Myocyte (in vitro differentiated cells): ENCODE measurements around the gene CAVIN2. TPM values are rescaled to one million over a fixed set of nuclear protein-coding genes. Genes with fewer than 3 reads are reported as not detected.
"Not testable (repeated sequence)": the region's sequence is repeated elsewhere in the genome, so short reads cannot be mapped to it uniquely, and the experiment has no call there.

ENCODE experiments used
- DNase-seq: peaks from one replicate; pipeline ENCODE4 v3.0.0-alpha.2; 2012; ENCODE audit warnings: low read depth
- total RNA-seq: library from RNA; depleted of rRNA; stranded (reverse); fragments of >200 nt; gene quantifications from 2 replicates; pipeline ENCODE4 v1.2.3, GENCODE V29; 2014

CAVIN2 gene
- total RNA-seq, 1 donor from 2014 or later: 57.8 TPM

DNA sequence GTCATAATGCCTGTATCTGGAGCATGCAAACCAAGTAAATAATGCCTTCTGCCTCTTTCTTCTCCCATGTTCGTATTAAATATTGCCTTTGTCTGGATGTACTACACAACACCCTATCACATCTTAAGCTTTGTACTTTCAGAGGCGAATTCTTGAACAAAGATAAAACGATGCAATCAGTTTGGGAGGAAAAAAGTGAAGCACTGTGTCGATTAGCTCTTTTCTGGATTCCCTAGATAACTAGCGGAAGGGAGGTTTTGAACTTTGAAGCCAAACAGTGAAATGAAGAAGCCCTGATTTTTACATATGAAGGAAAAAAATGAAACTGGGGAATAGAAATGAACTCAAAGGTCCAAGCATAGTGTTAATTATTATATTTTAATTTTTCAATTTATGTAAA is 44.7 kb downstream of the CAVIN2 start:
- no peak for DNase-seq

DNA sequence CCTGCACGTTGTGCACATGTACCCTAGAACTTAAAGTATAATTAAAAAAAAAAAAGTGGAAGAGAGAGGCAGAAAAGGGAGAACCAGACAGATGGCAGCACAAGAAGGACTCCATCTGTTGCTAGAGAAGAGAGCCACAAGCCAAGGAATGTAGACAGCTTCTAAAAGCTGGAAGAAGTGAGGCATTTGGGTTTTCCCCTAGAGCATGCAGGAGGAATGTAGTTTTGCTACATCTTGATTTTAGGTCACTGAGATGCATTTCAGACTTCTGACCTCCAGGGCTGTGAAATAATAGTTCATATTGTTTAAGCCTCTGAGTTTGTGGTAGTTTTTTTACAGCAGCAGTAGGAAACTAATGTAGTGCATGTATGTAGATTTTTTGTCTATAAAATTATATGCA is 46.0 kb downstream of the CAVIN2 start:
- no peak for DNase-seq

DNA sequence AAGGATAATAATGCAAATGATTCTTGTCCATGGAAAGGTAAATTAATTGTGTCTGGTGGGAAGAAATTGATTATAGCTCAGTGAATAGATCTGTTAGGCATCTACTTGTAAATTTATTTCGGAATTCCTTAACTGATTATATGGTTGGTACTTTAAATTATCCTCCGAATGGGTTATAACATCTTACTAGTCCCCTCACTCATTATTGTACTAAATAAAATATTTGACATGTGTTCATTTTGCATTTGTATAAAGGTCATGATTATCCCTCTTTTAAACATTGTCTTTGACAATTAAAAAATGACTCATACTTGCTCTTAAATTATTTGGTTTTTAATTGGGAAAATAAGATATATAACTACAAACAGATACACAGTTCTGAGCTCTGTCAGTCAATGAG is 47.4 kb downstream of the CAVIN2 start:
- DNase-seq: no peak

DNA sequence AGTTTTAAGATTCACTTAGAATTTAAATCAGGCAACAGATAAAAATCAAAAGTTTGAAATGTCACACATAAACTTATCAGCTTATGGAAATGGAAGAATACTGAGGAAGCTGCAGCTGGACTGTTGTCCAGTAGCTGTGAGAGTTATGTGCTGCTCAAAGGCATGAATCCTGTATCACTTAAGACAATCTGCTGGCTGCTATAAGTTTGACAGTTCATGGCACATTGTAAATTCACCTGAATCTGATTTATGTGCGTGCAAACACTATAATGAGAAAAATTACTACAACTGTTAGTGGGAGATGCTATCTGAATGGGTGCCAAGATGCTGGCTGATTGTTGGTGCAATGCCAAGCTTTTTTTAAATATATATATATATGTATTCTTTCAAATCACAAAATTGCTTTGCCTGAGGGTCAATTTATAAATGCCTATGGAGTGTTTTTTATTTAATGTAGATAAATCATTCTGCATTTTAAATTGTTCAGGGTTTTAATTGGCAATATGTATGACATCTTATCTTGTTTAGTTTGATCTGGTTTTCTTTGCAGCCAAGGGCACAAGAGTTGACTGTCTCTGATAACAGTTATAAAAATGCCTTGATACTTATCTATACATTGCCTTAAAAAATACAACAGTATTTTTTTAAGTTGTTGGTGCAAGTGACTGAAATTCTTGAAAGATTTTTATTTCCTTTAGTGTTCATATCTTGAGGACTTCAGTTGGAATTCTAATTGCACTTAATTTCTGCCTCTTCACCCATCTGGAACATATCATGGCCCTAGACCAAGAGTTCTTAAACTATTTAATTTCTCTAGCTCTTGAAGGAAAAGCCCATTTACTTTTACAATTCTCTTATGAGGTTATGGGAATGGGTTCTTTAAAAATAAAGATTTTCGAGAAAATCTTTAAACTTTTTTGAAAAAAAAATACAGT is 48.7 kb downstream of the CAVIN2 start:
- DNase-seq: no peak

DNA sequence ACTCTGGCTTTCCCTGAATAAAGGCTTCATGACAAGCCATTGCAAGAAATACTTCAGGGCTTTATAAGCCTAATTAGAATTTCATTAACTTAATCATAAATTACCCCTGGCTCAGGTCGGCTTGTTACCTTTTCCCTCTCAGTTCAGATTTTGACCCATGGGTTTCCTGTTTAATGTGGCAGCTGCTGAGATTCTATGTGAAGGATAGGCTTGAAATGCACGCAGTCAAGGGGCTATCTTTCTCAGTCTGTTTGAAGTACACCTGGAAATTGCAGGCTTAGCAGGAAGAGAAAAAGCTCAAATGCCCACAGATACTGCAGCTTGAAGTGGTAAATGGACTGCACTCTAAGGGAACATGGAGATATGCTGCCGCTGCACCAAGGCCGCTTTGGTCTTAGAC is 49.4 kb downstream of the CAVIN2 start:
- no peak for DNase-seq

DNA sequence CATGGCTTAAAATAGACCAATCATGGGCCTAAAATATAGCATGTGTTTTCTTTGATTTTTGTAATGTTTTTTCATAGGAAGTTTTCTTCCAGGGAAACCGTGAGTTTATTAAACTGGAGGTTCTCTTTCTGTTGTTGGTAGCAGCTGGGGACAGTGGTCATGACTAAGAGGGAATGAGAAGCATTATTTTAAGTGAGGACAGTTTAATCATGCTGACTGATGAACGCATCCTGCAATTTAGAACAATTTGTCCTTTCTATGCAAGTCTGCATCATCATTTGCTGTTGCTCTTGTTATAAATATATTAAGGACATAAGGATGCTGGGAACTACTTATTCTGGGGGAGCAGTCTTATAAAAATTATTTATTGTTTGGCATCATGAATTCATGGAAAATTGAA is 51.2 kb downstream of the CAVIN2 start:
- DNase-seq: no peak

DNA sequence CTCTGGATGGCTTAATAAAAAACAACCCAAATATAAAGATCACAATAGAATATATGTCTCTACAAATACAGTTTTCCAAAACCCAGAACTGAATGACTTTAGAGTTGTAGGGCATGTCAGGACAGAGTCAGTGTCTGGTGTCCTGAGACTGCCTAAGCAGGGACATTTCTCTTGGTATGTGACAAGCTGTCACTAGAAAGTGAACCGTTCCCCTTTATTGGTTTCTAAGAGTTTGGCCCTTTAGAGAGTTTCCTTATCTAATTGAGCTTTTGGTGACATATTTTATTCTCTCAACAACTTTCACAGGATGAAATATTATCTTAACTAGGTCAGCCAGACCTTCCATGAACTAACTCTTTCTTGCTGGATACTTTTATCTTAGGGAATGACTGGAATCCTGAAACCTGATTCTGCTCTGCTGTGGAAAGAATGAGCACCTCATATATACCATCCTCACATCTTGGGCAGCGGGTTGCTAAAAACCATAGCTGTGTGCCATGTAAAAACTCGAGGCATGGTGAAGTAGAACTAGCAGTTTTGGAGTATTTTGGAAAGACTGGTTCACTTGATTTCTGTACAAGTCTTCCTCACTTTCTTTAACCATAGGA is 54.8 kb downstream of the CAVIN2 start:
- no peak for DNase-seq

DNA sequence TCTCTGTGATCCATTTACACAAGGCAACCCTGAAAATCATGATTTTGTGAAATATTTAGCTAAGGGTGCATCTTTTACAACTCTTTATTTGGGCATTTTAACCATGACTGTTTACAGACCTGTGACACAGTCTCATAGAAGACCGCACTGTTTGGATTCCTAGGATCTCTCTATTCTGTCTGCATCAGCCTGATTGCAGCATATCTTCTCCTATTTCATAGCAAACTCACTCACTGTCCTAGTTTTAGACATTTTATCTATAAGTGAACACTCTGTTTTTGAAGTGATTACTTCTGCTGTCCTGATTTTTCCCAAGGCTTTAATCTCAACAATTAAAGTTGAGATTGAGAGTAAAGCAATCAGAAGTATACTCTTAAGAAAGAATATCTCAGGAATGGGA is 56.2 kb downstream of the CAVIN2 start:
- DNase-seq: no peak

DNA sequence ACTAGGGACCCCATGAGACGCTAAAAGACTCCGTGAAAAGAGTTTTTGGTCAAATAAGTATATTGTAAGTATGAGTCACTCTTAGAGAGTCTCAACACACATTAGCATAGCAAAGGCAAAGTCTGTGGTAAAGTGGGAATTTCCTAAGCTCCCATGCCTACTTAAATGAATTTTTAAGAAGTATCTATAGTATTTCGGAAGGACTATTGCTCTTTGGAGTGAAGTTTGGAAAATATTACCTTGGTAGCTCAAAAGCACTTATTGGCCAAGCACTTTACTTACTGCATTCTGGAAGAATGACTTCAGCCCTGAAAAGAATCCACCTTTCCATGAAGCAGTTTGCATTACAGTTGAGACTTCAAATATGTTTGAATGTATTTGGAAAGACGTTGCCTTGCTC is 57.1 kb downstream of the CAVIN2 start:
- no peak for DNase-seq

DNA sequence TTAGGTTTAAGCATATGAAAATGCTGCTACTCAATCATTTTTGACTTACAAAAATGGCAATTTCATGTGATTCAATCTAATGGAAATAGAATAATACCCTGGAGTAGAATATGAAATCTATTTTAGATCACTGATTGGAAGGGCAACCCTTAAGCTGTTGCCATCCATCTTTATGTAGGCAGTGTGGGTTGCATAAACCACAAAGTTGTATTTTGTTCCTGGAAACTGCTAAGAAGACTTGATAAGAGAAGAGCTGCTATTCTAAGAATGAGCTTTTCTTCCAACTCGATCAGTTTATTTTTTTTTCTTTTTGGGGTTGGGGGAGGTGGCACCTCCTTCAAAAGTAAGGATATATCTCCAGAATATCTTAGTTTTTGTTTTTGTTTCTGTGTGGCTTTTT is 60.2 kb downstream of the CAVIN2 start:
- no peak for DNase-seq

DNA sequence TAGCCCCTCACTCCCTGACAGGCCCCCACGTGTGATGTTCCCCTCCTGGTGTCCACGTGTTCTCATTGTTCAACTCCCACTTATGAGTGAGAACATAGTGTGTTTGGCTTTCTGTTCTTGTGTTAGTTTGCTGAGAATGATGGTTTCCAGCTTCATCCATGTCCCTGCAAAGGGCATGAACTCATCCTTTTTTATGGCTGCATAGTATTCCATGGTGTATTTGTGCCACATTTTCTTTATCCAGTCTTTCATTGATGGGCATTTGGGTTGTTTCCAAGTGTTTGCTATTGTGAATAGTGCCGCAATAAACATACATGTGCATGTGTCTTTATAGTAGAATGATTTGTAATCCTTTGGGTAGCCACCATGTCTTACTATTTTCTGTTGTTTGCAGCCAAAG is 61.2 kb downstream of the CAVIN2 start:
- DNase-seq: not testable (repeated sequence)

Other genes starting within 250 kb of the CAVIN2 start
- 30.8 and 46.9 TPM in 2 replicates for gene NABP1, start 169.0 kb downstream of the CAVIN2 start, total RNA-seq